ENCODE data around the gene FLNC. TPM values are rescaled to one million over a fixed set of nuclear protein-coding genes. Genes with fewer than 3 reads are reported as not detected.
A peak's percentile ranks its signal among the peaks of the same experiment; 100 is the strongest.

FLNC gene
- total and polyA plus RNA-seq, 2 donors (not counting 1 experiment from before 2014, with no cell fraction given), result 0.01 TPM; not detected in 1

- ATAC-seq (ENCODE audit: low read depth), result no peak
- POLR2A ChIA-PET, result interaction anchor here (1.4 kb wide), 1 partner anchor 21 kb away, joined by 6 read pairs; no protein-coding TSS in a partner anchor
- Histone ChIP-seq H3K9ac (ENCODE audit: low read length) (peak overlapping the region; percentile 98), H3K4me1 (ENCODE audit: control insufficient read depth in 2 of 2, insufficient read depth in 2 of 2, low read length in 2 of 2) (peaks cover 11 to 21% of the 10 kb centered on the region in 2 donors), H3K27me3 (replicated peaks in 1 of 4; ENCODE audit: control extremely low read depth in 1 of 4, control insufficient read depth in 3 of 4, insufficient read depth in 4 of 4, low read length in 3 of 4) (no peaks in the 10 kb centered on the region), H3K79me2 (ENCODE audit: control insufficient read depth, insufficient read depth, low read length) (peaks cover 33% of the 10 kb centered on the region), H4K20me1 (ENCODE audit: control insufficient read depth, insufficient read depth, low read length, poor library complexity, severe bottlenecking) (peaks cover 18% of the 10 kb centered on the region), H3K9me3 (ENCODE audit: control extremely low read depth in 1 of 3, control insufficient read depth in 2 of 3, insufficient read depth in 1 of 3, low read length in 2 of 3) (no peaks in the 10 kb centered on the region), H3K36me3 (replicated peaks in 1 of 2; ENCODE audit: control extremely low read depth in 1 of 2, control insufficient read depth in 1 of 2, extremely low read depth in 1 of 2, insufficient read depth in 2 of 2, low read length in 1 of 2) (peaks cover 0 to 18% of the 10 kb centered on the region in 2 experiments), H3K4me3 (ENCODE audit: control extremely low read depth in 1 of 5, extremely low read depth in 1 of 5, insufficient read depth in 1 of 5, low read depth in 2 of 5, low read length in 4 of 5) (peak overlapping the region; percentile 76 to 99 (median 97)), H3K4me2 (replicated peaks; ENCODE audit: low read depth, low read length, poor library complexity, severe bottlenecking) (peak overlapping the region; percentile 90), H2AFZ (ENCODE audit: insufficient read depth, low read depth, low read length, poor library complexity, severe bottlenecking) (peak overlapping the region; percentile 68), H3K27ac (ENCODE audit: low read length in 2 of 2) (peak overlapping the region in 1 of 2 donors; percentile 6)
- H3K9me3 Mint-ChIP-seq (ENCODE audit: insufficient read depth), result no peaks in the 10 kb centered on the region
- no peaks in the 10 kb centered on the region for H3K27me3 Mint-ChIP-seq
- peak overlapping the region; percentile 97 for H3K4me3 Mint-ChIP-seq
- H3K4me1 Mint-ChIP-seq, result peaks cover 40% of the 10 kb centered on the region
- DNase-seq, result no peak
- TF ChIP-seq EZH2 (IDR thresholded peaks at IDR 0.05; ENCODE audit: borderline replicate concordance, insufficient read depth, low read depth, low read length, poor library complexity, severe bottlenecking) (no peak), CTCF (IDR thresholded peaks at IDR 0.05) (no peak)
- intact Hi-C loops (cut with micrococcal nuclease), result loop anchor here (1.0 to 2.0 kb wide), 5 partner anchors 71 to 641 kb away; partner anchors contain the start of genes CALU, CCDC136 and SMKR1
- H3K27ac Mint-ChIP-seq, result peak overlapping the region; percentile 97
- 59% methylated on average over 7 of the region's 15 CpGs for WGBS (ENCODE audit: insufficient coverage)
- CTCF ChIA-PET, result interaction anchor here (1.2 to 3.0 kb wide), 8 partner anchors 20 to 435 kb away, joined by 3 to 17 read pairs (median 4); no protein-coding TSS in a partner anchor
Measured at GRCh38 chr7:128861957-128862570, 31.9 kb downstream of the FLNC start.

Data from B cell (primary cell).